ENCODE results near the gene VGLL3.
"Not testable (repeated sequence)": the region's sequence is repeated elsewhere in the genome, so short reads cannot be mapped to it uniquely, and the experiment has no call there.

Gene VGLL3

DNA sequence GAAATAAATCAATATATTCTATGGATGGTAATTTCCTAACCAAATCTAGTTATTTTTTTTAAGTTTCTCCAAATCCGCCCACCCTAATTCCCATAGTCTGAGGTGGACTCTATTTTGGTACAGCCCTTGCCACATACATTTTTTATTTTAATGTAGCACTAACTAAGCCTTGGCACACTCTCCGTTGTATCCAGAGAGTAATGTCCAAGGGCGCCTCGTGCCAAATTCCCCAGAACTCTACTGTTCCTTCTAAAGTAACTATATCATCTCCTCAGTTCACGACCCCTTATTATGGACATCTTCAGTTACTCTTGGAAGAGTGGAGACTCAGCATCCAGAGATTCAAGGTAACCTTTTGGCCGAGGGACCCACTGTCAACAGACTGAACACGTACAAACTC, 1.3 kb downstream of the VGLL3 start:
- no peak for DNase-seq (ENCODE audit: low read depth in 4 of 4, low spot score in 1 of 4)

DNA sequence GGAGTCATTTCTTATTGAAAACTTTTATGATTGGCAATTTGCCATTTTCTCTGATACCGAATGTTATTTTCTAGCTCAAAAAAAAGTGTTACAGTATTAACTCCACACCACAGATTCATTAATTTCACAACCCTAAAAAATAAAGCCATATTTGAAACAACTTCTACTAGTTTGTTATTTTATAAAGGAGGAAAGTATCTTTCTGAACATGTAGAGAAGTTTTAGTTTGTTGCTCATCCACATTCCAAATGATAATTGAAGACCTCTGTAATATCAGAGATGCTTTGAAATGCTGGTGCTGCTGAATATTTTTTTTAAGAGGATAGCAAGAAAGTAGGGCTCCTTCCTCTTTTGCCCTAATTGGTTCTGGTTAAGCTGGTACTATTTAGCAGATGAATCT, 1.9 kb downstream of the VGLL3 start:
- DNase-seq (ENCODE audit: low read depth in 4 of 4, low spot score in 1 of 4) = no peak

DNA sequence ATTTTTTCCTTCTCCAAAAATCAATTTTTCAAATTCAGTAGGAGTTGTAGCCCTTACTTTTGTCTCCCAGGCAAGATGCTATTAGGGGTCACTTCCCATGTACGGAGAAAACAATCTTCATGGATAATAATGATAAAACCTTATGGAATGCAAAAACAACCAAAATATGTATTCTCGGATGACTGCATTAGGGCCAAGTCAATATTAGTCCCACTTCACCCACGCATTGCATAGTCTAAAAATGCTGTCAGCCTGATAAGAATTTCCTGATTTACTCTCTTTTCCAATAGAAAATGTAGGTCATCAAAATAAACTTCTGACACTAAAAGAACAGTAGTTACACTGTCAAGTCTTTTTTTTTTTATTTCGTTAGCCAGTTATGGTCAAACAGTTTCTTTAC, 2.7 kb downstream of the VGLL3 start:
- DNase-seq (ENCODE audit: low read depth in 4 of 4, low spot score in 1 of 4) = no peak

GRCh38 chr3:86987421-86987715, 3.6 kb downstream of the VGLL3 start:
- no peak for DNase-seq (ENCODE audit: low read depth in 4 of 4, low spot score in 1 of 4)

DNA sequence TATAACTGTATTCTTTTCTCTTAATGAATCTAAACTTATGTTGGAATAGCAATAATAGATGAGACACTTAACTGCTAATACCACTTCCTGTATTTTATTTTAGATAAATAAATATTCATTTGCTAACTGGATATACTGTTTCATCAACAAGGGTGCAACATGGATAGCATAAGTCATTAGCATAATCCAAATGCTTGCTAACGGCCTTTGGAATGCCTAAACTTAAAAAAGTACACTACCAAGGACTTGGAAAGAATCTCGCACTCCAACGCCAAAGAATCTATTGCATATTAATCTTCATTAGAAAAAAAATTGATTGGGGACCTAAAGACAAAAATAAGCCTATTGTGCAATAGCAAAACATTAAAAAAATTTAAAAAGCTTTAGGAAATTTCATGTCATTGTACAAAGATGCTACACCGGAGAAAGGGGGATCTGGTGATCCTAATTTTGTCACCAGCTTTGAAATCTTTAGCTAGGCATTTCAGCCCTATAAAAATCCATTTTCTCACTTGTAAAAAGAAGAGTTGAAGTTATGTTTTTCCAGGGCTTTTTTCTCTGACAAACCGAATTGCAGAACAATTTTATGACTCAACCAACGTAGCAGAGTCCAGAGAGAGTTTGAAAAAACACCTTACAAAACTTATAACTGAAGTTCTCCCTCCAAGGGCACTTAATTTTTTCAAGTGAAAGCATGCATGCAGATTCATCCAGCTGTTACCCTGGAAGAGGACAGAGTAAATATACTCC, 4.1 kb downstream of the VGLL3 start:
- DNase-seq (ENCODE audit: low read depth in 4 of 4, low spot score in 1 of 4) = no peak

- no peak for DNase-seq (ENCODE audit: low read depth in 4 of 4, low spot score in 1 of 4)
Observed at GRCh38 chr3:86985181-86985826, 5.6 kb downstream of the VGLL3 start.

- no peak for DNase-seq (ENCODE audit: low read depth in 4 of 4, low spot score in 1 of 4)
Observed at GRCh38 chr3:86984271-86984670, 6.7 kb downstream of the VGLL3 start.

DNA sequence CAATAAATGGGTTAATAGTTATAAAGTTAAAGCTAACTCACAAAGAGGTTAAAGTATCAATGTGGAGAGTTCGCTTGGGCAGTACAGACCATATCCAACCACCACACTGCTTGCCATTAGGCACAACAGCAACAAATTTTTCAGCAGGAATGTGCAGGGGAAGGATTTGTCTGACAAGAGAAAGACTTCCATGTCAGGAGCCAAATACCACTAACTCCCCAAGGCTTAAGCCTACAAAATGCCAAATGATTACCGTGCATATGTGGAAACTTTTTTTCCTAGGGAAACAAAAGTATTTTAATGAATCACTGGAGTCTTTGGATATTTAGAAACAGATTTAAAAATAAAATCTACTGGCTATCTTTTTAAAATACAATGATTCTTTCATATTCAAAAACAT, 8.1 kb downstream of the VGLL3 start:
- DNase-seq (ENCODE audit: low read depth in 4 of 4, low spot score in 1 of 4) = no peak

DNA sequence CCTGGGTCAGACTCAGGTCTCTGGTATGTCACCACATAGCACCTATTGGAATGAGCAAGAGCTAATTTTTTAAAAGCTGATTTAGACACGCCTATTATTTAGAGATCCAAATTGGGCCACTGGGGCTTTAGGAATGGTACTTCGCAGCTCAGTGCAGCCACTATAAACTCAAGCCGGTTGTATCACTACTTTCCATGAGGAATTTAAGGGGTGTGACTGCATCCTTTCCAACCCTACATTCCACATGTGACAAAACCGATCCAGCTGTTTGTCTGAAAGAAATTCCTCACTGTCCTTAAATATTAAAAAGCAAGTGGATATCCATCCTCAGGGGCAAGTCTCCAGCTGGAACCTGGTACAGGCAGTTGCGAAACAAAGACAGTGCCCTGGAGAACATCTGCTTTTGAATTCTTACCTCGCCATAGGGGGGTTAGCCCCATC, 12.8 kb downstream of the VGLL3 start:
- DNase-seq (ENCODE audit: low read depth in 4 of 4, low spot score in 1 of 4) = no peak

DNA sequence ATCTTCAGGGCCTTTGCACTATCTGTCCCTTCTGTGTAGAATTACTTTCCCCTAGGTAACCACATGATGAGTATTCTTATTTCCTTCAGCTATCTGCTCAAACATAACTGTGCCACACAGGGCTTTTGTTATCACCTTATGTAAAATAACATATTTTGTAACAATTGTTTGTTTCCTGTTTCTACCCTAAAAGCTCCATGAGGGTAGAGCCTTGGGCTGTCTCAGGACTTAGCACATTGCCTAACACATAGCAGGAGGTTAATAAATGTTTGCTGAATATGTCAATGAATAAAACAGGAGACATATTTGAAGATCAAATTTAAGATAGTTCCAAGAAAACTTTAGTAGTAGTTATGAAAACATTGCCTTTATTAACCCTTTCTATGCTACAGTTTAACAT, 14.7 kb downstream of the VGLL3 start:
- DNase-seq (ENCODE audit: low read depth in 4 of 4, low spot score in 1 of 4) = no peak

- DNase-seq (ENCODE audit: low read depth in 4 of 4, low spot score in 1 of 4) = not testable (repeated sequence)
Observed at GRCh38 chr3:86974177-86974576, 16.8 kb downstream of the VGLL3 start.

DNA sequence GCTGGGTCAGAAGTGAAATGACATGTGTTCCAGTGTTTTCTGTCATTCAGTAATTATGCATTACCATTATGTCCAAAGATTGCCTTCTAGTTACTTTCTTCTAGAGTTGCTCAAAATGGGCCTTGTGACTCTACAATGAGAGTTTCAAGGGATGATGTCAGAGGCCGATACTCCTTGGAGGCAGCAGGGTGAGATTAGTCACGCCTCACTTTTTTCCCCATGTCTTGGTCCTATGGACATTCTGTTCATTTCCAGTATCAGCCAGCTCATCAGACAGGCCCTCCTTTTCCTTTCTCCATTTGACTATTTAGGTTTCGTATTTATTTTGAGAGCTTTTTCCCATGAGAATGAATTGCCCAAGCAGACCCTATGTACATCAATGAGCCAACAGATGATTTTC, 17.5 kb downstream of the VGLL3 start:
- DNase-seq (ENCODE audit: low read depth in 4 of 4, low spot score in 1 of 4) = no peak

DNA sequence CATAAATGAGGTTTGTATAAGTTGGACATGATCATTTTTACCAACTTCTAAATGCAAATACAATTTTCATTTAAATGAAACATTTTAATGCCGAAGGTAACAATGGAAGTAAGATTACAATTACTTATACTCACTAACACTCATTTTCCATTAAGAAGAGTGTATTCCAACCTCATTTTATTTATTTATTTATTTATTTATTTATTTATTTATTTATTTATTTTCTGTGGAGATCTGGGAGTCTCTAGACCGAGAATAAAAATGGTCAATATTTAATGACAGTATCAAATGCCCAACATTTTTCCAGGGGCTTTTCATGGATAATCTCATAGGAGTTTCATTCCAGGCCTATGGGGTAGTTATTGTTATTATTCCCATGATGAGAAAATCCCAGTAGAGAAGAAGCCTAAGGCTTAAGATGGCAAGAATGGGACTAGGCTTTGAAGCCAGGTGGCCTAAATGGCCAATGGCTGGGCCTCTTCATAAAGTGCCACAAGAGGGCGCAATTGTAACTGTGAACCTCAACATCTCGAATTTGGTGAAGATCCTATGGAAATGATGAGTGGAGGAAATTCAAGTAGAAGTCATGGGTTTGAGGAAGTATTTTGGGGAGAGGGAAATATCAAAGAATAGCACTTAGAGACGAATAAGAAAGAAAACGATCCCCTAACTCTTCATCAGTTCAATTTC, 21.3 kb downstream of the VGLL3 start:
- no peak for DNase-seq (ENCODE audit: low read depth in 4 of 4, low spot score in 1 of 4)

- DNase-seq (ENCODE audit: low read depth in 4 of 4, low spot score in 1 of 4) = no peak
Observed at GRCh38 chr3:86968244-86968932, 22.6 kb downstream of the VGLL3 start.

GRCh38 chr3:86967062-86967461, 23.9 kb downstream of the VGLL3 start:
- no peak for DNase-seq (ENCODE audit: low read depth in 4 of 4, low spot score in 1 of 4)

GRCh38 chr3:86965166-86965565, 25.8 kb downstream of the VGLL3 start:
- DNase-seq (ENCODE audit: low read depth in 4 of 4, low spot score in 1 of 4) = no peak

DNA sequence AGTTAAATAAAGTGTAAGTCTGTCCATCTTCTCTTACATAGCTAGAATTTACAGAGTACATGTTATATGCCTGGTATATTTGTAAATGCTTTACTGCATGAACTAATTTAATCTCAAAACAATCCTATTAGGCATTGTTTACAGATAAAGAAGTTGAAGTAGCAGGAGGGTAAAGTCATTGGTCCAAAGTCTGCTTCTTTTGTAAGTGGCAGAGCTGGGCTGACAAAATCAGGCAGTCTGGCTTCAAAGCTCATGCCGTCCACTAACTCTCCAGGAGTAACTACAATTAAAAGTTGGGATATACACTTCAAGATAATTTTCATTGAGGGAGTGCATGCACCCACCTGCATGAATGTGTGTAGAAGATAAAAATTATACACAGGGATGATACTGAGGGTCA, 27.3 kb downstream of the VGLL3 start:
- no peak for DNase-seq (ENCODE audit: low read depth in 4 of 4, low spot score in 1 of 4)

GRCh38 chr3:86961297-86961696, 29.7 kb downstream of the VGLL3 start:
- DNase-seq (ENCODE audit: low read depth in 4 of 4, low spot score in 1 of 4) = no peak

DNA sequence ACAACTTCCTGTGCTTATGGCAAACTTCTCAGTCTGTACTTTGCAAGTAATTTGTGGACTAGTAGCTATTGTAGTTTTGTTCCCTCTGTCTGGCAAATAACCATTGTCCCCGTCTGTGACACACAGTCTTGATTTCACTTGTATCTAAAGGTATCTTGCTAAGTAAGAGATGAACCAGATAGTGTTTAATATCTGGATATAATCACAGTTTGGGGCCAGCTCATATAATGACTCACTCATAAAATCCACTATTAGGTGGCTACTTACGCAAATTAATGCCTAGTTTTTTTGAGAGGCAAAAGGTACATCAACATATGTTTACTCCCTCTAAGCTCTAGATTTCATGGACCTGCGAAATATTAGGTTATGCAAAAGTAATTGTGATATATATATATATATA, 30.4 kb downstream of the VGLL3 start:
- no peak for DNase-seq (ENCODE audit: low read depth in 4 of 4, low spot score in 1 of 4)

- no peak for DNase-seq (ENCODE audit: low read depth in 4 of 4, low spot score in 1 of 4)
Observed at GRCh38 chr3:86958534-86958933, 32.4 kb downstream of the VGLL3 start.

DNA sequence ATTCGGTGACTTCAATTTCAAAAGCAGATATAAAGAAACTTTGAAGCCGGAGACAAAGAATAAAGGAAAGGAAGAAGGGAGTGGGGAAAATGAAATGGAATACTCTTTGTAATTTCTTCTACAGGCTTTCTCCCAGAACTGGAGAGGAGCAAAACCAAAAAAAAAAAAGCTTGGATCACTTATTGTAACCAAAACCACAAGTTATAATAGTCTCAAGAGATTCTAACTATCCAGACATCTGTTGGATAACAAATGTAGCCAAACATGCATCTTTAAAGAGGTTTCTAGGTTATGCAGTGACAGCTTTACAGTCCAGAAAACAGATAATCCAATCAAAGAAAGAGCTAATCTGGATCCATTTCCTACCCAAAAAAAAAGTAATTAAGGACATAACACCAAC, 36.2 kb downstream of the VGLL3 start:
- DNase-seq (ENCODE audit: low read depth in 4 of 4, low spot score in 1 of 4) = no peak

DNA sequence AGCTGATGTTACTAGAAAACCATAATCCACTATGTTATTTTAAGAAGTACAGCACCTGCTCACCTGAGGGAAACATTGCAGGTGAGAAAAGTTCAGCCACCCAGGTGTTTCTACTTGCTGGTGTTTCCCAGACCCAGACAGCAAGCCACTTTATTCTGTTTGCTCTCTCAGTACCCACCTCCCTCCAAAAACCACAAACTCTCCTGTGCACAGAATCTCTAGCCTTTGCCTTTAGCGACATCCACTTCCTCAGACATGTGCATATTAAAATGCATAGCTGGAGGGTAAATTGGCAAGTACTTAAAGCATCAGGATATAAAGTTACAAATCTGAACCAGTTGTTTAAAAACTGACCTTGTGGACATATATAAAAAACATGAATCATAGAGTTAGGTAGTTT, 36.7 kb downstream of the VGLL3 start:
- DNase-seq (ENCODE audit: low read depth in 4 of 4, low spot score in 1 of 4) = no peak
